Esophagus muscularis mucosa (tissue), 4 donors: ENCODE results near the gene TBX15. TPM values are rescaled to one million over a fixed set of nuclear protein-coding genes. Genes with fewer than 3 reads are reported as not detected.

Experiments
- DNase-seq: peaks from one replicate; pipeline ENCODE4 v3.0.0-alpha.2; 2017; ENCODE audit errors: extremely low spot score
- H3K27ac ChIP-seq, 4 donors: fragments of 200-600 bp; sonication (generic); replicated peaks in 1 of 4; 1 replicate in 3 of 4; 2 replicates in 1 of 4; pipeline ENCODE4 v1.5.1; 2016 to 2019; ENCODE audit warnings: mild to moderate bottlenecking in 1 of 4
- H3K27me3 ChIP-seq, 4 donors: fragments of 200-600 bp; sonication (generic); one replicate each; pipeline versions ENCODE4 v1.5.1 to v1.6.0; 2016 to 2019
- H3K36me3 ChIP-seq, 4 donors: fragments of 200-600 bp; sonication (generic); one replicate each; pipeline ENCODE4 v1.5.1; 2016 to 2019
- H3K4me1 ChIP-seq, 4 donors: fragments of 200-600 bp; sonication (generic); one replicate each; pipeline ENCODE4 v1.5.1; 2016 to 2019
- H3K4me3 ChIP-seq, 4 donors: fragments of 200-600 bp; sonication (generic); 1 replicate in 2 of 4; 2 replicates in 2 of 4; pipeline ENCODE4 v1.5.1; 2016 to 2019; ENCODE audit warnings: mild to moderate bottlenecking in 4 of 4, moderate library complexity in 1 of 4
- H3K9me3 ChIP-seq, 4 donors: fragments of 200-600 bp; sonication (generic); 1 replicate in 3 of 4; 2 replicates in 1 of 4; pipeline ENCODE4 v1.5.1; 2016 to 2019
- CTCF ChIP-seq, 3 experiments: fragments of 200-600 bp in 2 of 3; fragments of 450-650 bp in 1 of 3; sonication (generic) in 2 of 3; IDR thresholded peaks; one replicate each; pipeline ENCODE4 v1.5.1; 2017 to 2019; ENCODE audit warnings: antibody characterized with exemption in 3 of 3, mild to moderate bottlenecking in 2 of 3, moderate library complexity in 1 of 3
- EP300 ChIP-seq: sonication (generic); formaldehyde crosslinking; IDR thresholded peaks from one replicate; pipeline ENCODE4 v1.6.1; 2017; ENCODE audit warnings: antibody characterized with exemption
- POLR2A ChIP-seq: fragments of 450-650 bp; IDR thresholded peaks from one replicate; pipeline ENCODE4 v1.6.1; 2017; ENCODE audit warnings: antibody characterized with exemption, moderate library complexity, mild to moderate bottlenecking, low read depth
- POLR2AphosphoS5 ChIP-seq, 2 donors: sonication (generic); formaldehyde crosslinking; IDR thresholded peaks; one replicate each; pipeline ENCODE4 v1.6.1; 2017; ENCODE audit warnings: antibody characterized with exemption in 2 of 2
- WGBS: methylation state at CpG from one replicate; pipeline ENCODE4 v1.1.5; 2018; 5-methylcytosine and 5-hydroxymethylcytosine counted together
- intact Hi-C: fragments of 100-400 bp; cut with DNase I; formaldehyde crosslinking; loops from one replicate; pipeline ENCODE4 v1.15.1; 2023
- small RNA-seq, 3 donors: library from RNA; depleted of rRNA; stranded (forward); fragments of <200 nt; gene quantifications; one replicate each; pipeline ENCODE3, GENCODE V24; 2016
- total RNA-seq, 4 donors: library from RNA; depleted of rRNA; stranded (reverse); fragments of >200 nt; gene quantifications; one replicate each; pipeline versions ENCODE4 v1.1.0 to v1.2.1, GENCODE V29; 2016

Gene TBX15
- total RNA-seq, 4 donors from 2014 or later = 0.42 to 1.2 (median 0.79) TPM

- no peaks in the 10 kb centered on the region for H3K4me1 ChIP-seq
- no peaks in the 10 kb centered on the region for H3K27me3 ChIP-seq
- TF ChIP-seq POLR2AphosphoS5 (IDR thresholded peaks at IDR 0.05) = no peak
- TF ChIP-seq CTCF (IDR thresholded peaks at IDR 0.05) = no peak
- no peak for TF ChIP-seq POLR2A
- no peak for TF ChIP-seq EP300
- DNase-seq = no peak
- WGBS = 61% methylated on average over 14 of the region's 14 CpGs
- H3K9me3 ChIP-seq = no peaks in the 10 kb centered on the region
- no peak overlapping the region for H3K27ac ChIP-seq
- intact Hi-C loops = no loop called here
- H3K36me3 ChIP-seq = no peaks in the 10 kb centered on the region
- H3K4me3 ChIP-seq = no peak overlapping the region
These were observed 145.5 kb downstream of the TBX15 start for GRCh38 chr1:118842452-118843201.

- TF ChIP-seq POLR2A = no peak
- no peak for TF ChIP-seq CTCF (IDR thresholded peaks at IDR 0.05)
- TF ChIP-seq EP300 = no peak
- TF ChIP-seq POLR2AphosphoS5 (IDR thresholded peaks at IDR 0.05) = no peak
- no peak for DNase-seq
- Histone ChIP-seq H3K27ac (no peak overlapping the region), H3K4me3 (no peak overlapping the region), H3K27me3 (no peaks in the 10 kb centered on the region), H3K9me3 (no peaks in the 10 kb centered on the region), H3K4me1 (no peaks in the 10 kb centered on the region), H3K36me3 (no peaks in the 10 kb centered on the region)
- intact Hi-C loops = no loop called here
These were observed 146.6 kb downstream of the TBX15 start for GRCh38 chr1:118841521-118841920.

Small RNA genes within 50 kb of the gene (small RNA-seq; reads per million reads assigned to genes)
- gene AL139420.2 = 0 reads per million in 3 donors

Other genes starting within 250 kb of the TBX15 start
- 10 to 100 TPM in 2 of 4 donors, 1 to 10 TPM in 2; 5.8 to 12.6 (median 10.0) TPM for gene WARS2, start 152.3 kb upstream of the TBX15 start, total RNA-seq